ENCODE results near the gene CAPS. TPM values are rescaled to one million over a fixed set of nuclear protein-coding genes. Genes with fewer than 3 reads are reported as not detected.

Gene CAPS
- total RNA-seq, 2 experiments from 2014 or later: 2.1 to 2.8 TPM

- POLR2A ChIA-PET: no interaction called here
- intact Hi-C loops (cut with micrococcal nuclease): no loop called here
- ATAC-seq (no peak), DNase-seq (no peak)
- no peak for TF ChIP-seq CTCF (IDR thresholded peaks at IDR 0.05)
- Mint-ChIP-seq H3K27ac (no peak overlapping the region), H3K4me3 (no peak overlapping the region), H3K36me3 (ENCODE audit: low read depth) (peaks cover 4% of the 10 kb centered on the region), H3K27me3 (no peaks in the 10 kb centered on the region), H3K9me3 (no peaks in the 10 kb centered on the region), H3K4me1 (ENCODE audit: low read depth) (peaks cover 18% of the 10 kb centered on the region)
- CTCF ChIA-PET: no interaction called here
Observed at GRCh38 chr19:5910638-5910907, 3.5 kb upstream of the CAPS start.

- POLR2A ChIA-PET: no interaction called here
- H3K4me3 Mint-ChIP-seq: no peak overlapping the region
Observed at GRCh38 chr19:5911366-5911765, 2.7 kb upstream of the CAPS start.

GRCh38 chr19:5914358-5914774, 312 bp downstream of the CAPS start:
- no peaks in the 10 kb centered on the region for H3K9me3 Mint-ChIP-seq
- H3K36me3 Mint-ChIP-seq (ENCODE audit: low read depth): peaks cover 2% of the 10 kb centered on the region
- TF ChIP-seq CTCF (IDR thresholded peaks at IDR 0.05): no peak
- H3K27me3 Mint-ChIP-seq: no peaks in the 10 kb centered on the region
- ChIA-PET POLR2A (no interaction called here), CTCF (no interaction called here)
- intact Hi-C loops (cut with micrococcal nuclease): no loop called here
- DNase-seq: no peak
- H3K27ac Mint-ChIP-seq: no peak overlapping the region
- no peaks in the 10 kb centered on the region for H3K4me1 Mint-ChIP-seq (ENCODE audit: low read depth)
- ATAC-seq: no peak
- H3K4me3 Mint-ChIP-seq: no peak overlapping the region

More at GRCh38 chr19:5911366-5911765, 2.7 kb upstream of the CAPS start:
- Mint-ChIP-seq H3K27ac (no peak overlapping the region), H3K9me3 (no peaks in the 10 kb centered on the region), H3K4me1 (ENCODE audit: low read depth) (peaks cover 12% of the 10 kb centered on the region), H3K27me3 (no peaks in the 10 kb centered on the region), H3K36me3 (ENCODE audit: low read depth) (peaks cover 4% of the 10 kb centered on the region)
- CTCF ChIA-PET: interaction anchor here (1.0 kb wide), 1 partner anchor 107 kb away, joined by 3 read pairs; the partner anchor contains the start of gene NRTN
- TF ChIP-seq CTCF (IDR thresholded peaks at IDR 0.05): no peak
- intact Hi-C loops (cut with micrococcal nuclease): no loop called here
- DNase-seq (no peak), ATAC-seq (no peak)

GRCh38 chr19:5914946-5915781, 1.1 kb downstream of the CAPS start:
- H3K36me3 Mint-ChIP-seq (ENCODE audit: low read depth): peaks cover 2% of the 10 kb centered on the region
- no peaks in the 10 kb centered on the region for H3K9me3 Mint-ChIP-seq
- H3K27ac Mint-ChIP-seq: no peak overlapping the region
- H3K4me1 Mint-ChIP-seq (ENCODE audit: low read depth): no peaks in the 10 kb centered on the region
- POLR2A ChIA-PET: interaction anchor here (0.7 kb wide), 1 partner anchor 9 kb away, joined by 3 read pairs; no protein-coding TSS in a partner anchor
- no peak overlapping the region for H3K4me3 Mint-ChIP-seq
- H3K27me3 Mint-ChIP-seq: no peaks in the 10 kb centered on the region
- intact Hi-C loops (cut with micrococcal nuclease): no loop called here
- DNase-seq (no peak), ATAC-seq (no peak)
- no peak for TF ChIP-seq CTCF (IDR thresholded peaks at IDR 0.05)
- CTCF ChIA-PET: no interaction called here

GRCh38 chr19:5915782-5916165, 1.7 kb downstream of the CAPS start:
- no peak overlapping the region for H3K4me3 Mint-ChIP-seq
- ATAC-seq (no peak), DNase-seq (no peak)
- H3K27me3 Mint-ChIP-seq: no peaks in the 10 kb centered on the region
- H3K9me3 Mint-ChIP-seq: no peaks in the 10 kb centered on the region
- TF ChIP-seq CTCF (IDR thresholded peaks at IDR 0.05): no peak
- H3K4me1 Mint-ChIP-seq (ENCODE audit: low read depth): no peaks in the 10 kb centered on the region
- CTCF ChIA-PET: no interaction called here
- POLR2A ChIA-PET: interaction anchor here (0.7 kb wide), 1 partner anchor 8 kb away, joined by 3 read pairs; no protein-coding TSS in a partner anchor
- H3K27ac Mint-ChIP-seq: no peak overlapping the region
- H3K36me3 Mint-ChIP-seq (ENCODE audit: low read depth): peaks cover 2% of the 10 kb centered on the region
- intact Hi-C loops (cut with micrococcal nuclease): no loop called here

Data from activated CD8-positive, alpha-beta T cell treated with anti-CD3 and anti-CD28 coated beads for 36 hours (primary cell).